ENCODE data around the gene NTRK3. TPM values are rescaled to one million over a fixed set of nuclear protein-coding genes. Genes with fewer than 3 reads are reported as not detected.

The NTRK3 gene
- total RNA-seq, 4 donors from 2014 or later: 0.94 to 3.2 (median 1.8) TPM

DNA sequence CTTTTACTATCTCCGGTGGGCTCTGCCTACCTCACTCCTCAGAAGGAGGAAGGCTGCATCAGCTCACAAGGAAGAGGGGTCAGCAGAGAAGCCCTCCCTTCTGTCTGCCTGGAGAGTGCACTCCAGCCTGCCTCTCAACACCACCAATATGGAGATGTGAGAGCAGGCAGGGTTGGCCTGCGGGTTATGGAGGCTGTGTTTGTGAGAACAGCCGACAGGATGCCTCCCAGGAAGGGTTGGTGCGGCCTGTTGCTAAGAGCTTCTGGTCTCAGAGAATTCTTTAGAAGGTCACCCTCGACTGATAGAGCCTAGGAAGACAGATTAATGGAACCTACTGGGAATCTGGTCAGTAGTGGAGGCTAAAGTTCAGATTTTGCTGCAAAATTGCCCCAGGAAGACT, 326.1 kb downstream of the NTRK3 start:
- TF ChIP-seq CTCF (IDR thresholded peaks at IDR 0.05) (no peak), POLR2A (IDR thresholded peaks at IDR 0.05) (no peak)
- no peaks in the 10 kb centered on the region for H3K4me1 ChIP-seq
- no peak overlapping the region for H3K4me3 ChIP-seq (replicated peaks in 1 of 3)
- intact Hi-C loops (cut with DNase I): no loop called here
- DNase-seq: no peak
- H3K27me3 ChIP-seq: no peaks in the 10 kb centered on the region
- H3K9me3 ChIP-seq: no peaks in the 10 kb centered on the region
- 76 to 91% methylated on average over 5 of the region's 5 CpGs for WGBS, 2 donors
- H3K27ac ChIP-seq: no peak overlapping the region
- H3K36me3 ChIP-seq: no peaks in the 10 kb centered on the region

DNA sequence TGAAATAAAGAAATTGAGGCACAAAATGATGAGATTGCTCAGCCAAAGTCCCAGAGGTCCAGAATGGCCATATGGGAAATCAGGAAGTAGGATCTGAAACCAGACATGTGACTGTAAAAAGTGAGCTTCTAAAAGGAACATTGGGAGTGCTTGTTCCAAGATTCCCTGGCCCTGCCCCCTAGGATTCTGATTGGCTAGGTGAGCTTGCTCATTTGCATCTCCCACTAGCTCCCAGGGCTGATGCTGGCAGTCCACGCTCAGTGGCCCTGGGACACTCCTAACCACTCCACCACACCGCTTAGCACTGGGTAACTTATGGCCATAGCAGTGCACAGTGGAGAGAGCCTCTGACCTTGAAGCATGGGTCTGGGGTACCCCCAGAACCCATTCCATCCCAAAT, 326.7 kb downstream of the NTRK3 start:
- WGBS, 2 donors: 77 to 79% methylated on average over 2 of the region's 2 CpGs
- Histone ChIP-seq H3K36me3 (no peaks in the 10 kb centered on the region), H3K9me3 (no peaks in the 10 kb centered on the region), H3K4me1 (no peaks in the 10 kb centered on the region), H3K4me3 (replicated peaks in 1 of 3) (no peak overlapping the region), H3K27me3 (no peaks in the 10 kb centered on the region), H3K27ac (no peak overlapping the region)
- DNase-seq: no peak
- TF ChIP-seq CTCF (IDR thresholded peaks at IDR 0.05) (no peak), POLR2A (IDR thresholded peaks at IDR 0.05) (no peak)
- intact Hi-C loops (cut with DNase I): no loop called here

DNA sequence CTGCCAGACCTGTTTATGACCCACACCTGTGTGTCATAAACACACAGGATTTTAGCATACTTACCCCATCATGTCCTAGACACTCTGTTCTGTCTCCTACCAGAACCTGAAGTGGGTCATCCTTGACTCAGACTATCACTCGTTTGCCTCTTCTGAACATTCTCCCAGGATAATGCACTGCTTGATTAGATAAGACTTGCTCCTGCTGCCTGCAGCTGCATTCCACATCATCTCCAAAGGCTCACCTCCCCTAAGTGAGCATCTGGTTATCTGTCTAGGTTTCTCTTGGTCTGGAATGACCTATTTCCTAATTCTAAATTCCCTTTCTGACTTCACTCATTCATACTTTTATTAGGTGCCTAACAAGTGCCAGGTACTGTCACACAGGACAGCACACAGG, 332.1 kb downstream of the NTRK3 start:
- Histone ChIP-seq H3K27me3 (no peaks in the 10 kb centered on the region), H3K27ac (no peak overlapping the region), H3K4me1 (no peaks in the 10 kb centered on the region), H3K36me3 (no peaks in the 10 kb centered on the region), H3K9me3 (no peaks in the 10 kb centered on the region), H3K4me3 (replicated peaks in 1 of 3) (no peak overlapping the region)
- TF ChIP-seq CTCF (IDR thresholded peaks at IDR 0.05) (no peak), POLR2A (IDR thresholded peaks at IDR 0.05) (no peak)
- WGBS, 2 donors: 73 to 88% methylated on average over 1 of the region's 1 CpG
- no peak for DNase-seq
- intact Hi-C loops (cut with DNase I): no loop called here

- TF ChIP-seq CTCF (IDR thresholded peaks at IDR 0.05): no peak
- Histone ChIP-seq H3K36me3 (no peaks in the 10 kb centered on the region), H3K27me3 (no peaks in the 10 kb centered on the region), H3K27ac (no peak overlapping the region), H3K4me3 (replicated peaks in 1 of 3) (no peak overlapping the region), H3K4me1 (no peaks in the 10 kb centered on the region), H3K9me3 (no peaks in the 10 kb centered on the region)
- DNase-seq: no peak
- intact Hi-C loops (cut with DNase I): no loop called here
- WGBS, 2 donors: 95% methylated on average over 3 of the region's 3 CpGs
These were observed 337.5 kb downstream of the NTRK3 start for GRCh38 chr15:87919064-87919463.

DNA sequence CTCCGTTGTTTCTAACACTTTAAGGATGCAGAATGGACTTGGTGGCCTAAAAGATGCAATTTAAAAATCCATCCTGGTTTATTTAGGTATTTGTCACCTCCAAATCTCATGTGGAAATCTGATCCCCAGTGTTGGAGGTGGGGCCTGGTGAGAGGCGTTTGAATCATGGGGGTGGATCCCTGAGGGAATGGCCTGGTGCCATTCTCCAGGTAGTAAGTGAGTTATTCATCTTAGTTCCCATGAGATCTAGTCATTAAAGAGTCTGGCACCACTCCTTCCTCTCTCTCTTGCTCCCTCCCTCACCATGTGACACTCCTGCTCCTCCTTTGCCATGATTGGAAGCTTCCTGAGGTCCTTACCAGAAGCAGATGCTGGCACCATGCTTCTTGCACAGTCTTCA, 339.1 kb downstream of the NTRK3 start:
- 75 to 83% methylated on average over 2 of the region's 2 CpGs for WGBS, 2 donors
- H3K9me3 ChIP-seq: no peaks in the 10 kb centered on the region
- intact Hi-C loops (cut with DNase I): no loop called here
- H3K27me3 ChIP-seq: no peaks in the 10 kb centered on the region
- no peak for DNase-seq
- no peaks in the 10 kb centered on the region for H3K36me3 ChIP-seq
- H3K4me1 ChIP-seq: no peaks in the 10 kb centered on the region
- H3K4me3 ChIP-seq (replicated peaks in 1 of 3): no peak overlapping the region
- H3K27ac ChIP-seq: no peak overlapping the region
- TF ChIP-seq POLR2A (IDR thresholded peaks at IDR 0.05) (no peak), CTCF (IDR thresholded peaks at IDR 0.05) (no peak)

Measured in thyroid gland (tissue), 4 donors.